HepG2 (cell line): ENCODE measurements around the gene TSPAN15.

ENCODE experiments used
- YY1 ChIP-seq: IDR thresholded peaks from 2 replicates; pipeline ENCODE4 v1.6.1; 2011; ENCODE audit warnings: low read length, low read depth, moderate library complexity, mild to moderate bottlenecking; ENCODE audit not compliant: insufficient read depth, insufficient replicate concordance
- ZNF12 ChIP-seq: sonication (generic); formaldehyde crosslinking; IDR thresholded peaks from 2 replicates; pipeline ENCODE4 v1.5.0; 2020; ENCODE audit warnings: missing genetic modification reagents
- TF ChIP-seq, protein P1 (sequence below): sonication (generic); formaldehyde crosslinking; IDR thresholded peaks from 2 replicates; pipeline ENCODE4 v1.5.0; 2020; ENCODE audit warnings: missing genetic modification reagents
- TF ChIP-seq, protein P2 (sequence below): sonication (generic); formaldehyde crosslinking; IDR thresholded peaks from 2 replicates; pipeline ENCODE4 v1.5.0; 2020; ENCODE audit warnings: mild to moderate bottlenecking, missing genetic modification reagents, moderate library complexity

DNA sequence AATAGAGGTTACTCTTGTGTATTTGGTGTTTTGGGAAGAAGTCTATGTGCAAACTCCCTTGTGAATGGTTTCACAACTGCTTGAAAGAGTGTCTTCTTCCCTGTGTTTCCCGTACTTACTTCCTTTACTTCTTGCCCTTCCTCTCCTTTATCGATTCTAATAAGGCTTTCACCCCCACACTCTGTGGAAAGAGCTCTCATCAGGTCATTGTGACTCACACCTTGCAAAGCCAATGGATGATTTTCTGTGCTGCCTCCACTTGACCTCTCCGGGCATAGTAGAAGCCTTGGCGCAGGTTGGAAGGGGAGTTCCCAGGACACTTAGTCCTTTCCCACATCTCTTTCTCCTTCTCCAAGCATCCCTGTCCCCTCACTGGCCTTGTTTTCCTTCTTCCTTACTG is 6.2 kb upstream of the TSPAN15 start:
- no peak for TF ChIP-seq YY1
- TF ChIP-seq, protein P1, sequence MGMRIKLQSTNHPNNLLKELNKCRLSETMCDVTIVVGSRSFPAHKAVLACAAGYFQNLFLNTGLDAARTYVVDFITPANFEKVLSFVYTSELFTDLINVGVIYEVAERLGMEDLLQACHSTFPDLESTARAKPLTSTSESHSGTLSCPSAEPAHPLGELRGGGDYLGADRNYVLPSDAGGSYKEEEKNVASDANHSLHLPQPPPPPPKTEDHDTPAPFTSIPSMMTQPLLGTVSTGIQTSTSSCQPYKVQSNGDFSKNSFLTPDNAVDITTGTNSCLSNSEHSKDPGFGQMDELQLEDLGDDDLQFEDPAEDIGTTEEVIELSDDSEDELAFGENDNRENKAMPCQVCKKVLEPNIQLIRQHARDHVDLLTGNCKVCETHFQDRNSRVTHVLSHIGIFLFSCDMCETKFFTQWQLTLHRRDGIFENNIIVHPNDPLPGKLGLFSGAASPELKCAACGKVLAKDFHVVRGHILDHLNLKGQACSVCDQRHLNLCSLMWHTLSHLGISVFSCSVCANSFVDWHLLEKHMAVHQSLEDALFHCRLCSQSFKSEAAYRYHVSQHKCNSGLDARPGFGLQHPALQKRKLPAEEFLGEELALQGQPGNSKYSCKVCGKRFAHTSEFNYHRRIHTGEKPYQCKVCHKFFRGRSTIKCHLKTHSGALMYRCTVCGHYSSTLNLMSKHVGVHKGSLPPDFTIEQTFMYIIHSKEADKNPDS (CRISPR knock-in tag), result no peak
- TF ChIP-seq, protein P2, sequence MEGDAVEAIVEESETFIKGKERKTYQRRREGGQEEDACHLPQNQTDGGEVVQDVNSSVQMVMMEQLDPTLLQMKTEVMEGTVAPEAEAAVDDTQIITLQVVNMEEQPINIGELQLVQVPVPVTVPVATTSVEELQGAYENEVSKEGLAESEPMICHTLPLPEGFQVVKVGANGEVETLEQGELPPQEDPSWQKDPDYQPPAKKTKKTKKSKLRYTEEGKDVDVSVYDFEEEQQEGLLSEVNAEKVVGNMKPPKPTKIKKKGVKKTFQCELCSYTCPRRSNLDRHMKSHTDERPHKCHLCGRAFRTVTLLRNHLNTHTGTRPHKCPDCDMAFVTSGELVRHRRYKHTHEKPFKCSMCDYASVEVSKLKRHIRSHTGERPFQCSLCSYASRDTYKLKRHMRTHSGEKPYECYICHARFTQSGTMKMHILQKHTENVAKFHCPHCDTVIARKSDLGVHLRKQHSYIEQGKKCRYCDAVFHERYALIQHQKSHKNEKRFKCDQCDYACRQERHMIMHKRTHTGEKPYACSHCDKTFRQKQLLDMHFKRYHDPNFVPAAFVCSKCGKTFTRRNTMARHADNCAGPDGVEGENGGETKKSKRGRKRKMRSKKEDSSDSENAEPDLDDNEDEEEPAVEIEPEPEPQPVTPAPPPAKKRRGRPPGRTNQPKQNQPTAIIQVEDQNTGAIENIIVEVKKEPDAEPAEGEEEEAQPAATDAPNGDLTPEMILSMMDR (CRISPR knock-in tag), result no peak
- no peak for TF ChIP-seq ZNF12 (CRISPR knock-in tag)
